Ureter (tissue), 1 donor: ENCODE data around the gene IFI27L2. TPM values are rescaled to one million over a fixed set of nuclear protein-coding genes. Genes with fewer than 3 reads are reported as not detected.

Experiments used
- DNase-seq: peaks from one replicate; pipeline ENCODE4 v3.0.0-alpha.2; 2020; ENCODE audit warnings: low spot score
- total RNA-seq: library from RNA; stranded (reverse); gene quantifications from one replicate; pipeline ENCODE4 v1.2.4, GENCODE V29; 2023
- donor health status: DM: yes; HTN: yes; CAD: no.

Gene IFI27L2
- total RNA-seq, 1 donor from 2014 or later = 29.1 TPM

DNA sequence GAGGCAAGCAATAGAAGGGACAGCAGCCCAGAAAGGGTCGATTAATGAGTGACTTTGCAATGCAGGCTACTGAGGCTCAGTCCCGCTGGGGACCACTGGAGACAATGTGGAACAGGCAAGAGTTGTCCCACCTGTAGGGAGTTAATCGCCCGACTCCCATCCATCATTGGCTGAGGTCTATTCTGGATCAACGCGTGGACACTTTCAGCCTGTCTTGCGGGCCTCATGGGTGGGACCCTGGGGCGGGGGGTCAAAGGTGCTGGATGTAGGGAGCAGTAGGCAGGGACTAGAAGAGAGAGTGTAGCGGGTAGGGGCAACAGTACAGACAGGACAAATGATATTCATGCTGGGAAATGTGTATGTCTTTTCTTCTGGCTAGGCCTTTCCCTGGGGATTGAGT lies 6.1 kb downstream of the IFI27L2 start:
- DNase-seq = peak; percentile 20

- DNase-seq = peak; percentile 31
Measured at GRCh38 chr14:94122438-94122837, 7.0 kb downstream of the IFI27L2 start.

- DNase-seq = no peak
Measured at GRCh38 chr14:94121485-94121884, 7.9 kb downstream of the IFI27L2 start.

DNA sequence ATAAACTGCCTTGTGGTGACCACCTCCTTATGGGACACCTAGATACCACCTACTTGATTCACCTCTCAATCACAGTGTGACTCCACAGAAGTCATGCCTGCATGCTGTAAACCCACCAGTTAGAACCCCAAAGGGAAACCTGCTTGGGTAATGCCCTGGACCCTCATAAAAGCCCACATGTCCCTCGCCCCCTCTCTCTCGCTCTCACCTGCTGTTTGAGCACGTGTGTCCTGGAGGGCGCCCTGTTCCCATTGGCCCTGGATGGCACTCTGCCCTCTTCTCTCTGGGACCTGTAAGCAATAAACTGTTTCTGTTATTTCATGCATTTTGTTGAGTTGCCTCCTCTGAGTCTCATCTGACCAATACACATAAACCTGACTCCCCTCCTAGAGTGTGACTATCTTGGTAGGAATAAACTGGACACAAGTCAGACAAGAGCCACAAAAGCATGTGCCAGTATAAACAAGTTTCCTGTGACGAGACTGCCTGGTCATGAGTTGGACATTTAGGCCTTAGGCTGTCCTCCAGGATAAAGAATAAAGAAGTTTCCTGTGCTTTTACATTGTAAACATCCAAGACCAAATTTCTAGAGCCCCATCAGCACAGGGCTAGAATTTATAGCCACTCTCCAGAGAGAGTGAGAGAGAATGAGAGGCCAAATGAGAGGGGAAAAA lies 8.6 kb downstream of the IFI27L2 start:
- no peak for DNase-seq

DNA sequence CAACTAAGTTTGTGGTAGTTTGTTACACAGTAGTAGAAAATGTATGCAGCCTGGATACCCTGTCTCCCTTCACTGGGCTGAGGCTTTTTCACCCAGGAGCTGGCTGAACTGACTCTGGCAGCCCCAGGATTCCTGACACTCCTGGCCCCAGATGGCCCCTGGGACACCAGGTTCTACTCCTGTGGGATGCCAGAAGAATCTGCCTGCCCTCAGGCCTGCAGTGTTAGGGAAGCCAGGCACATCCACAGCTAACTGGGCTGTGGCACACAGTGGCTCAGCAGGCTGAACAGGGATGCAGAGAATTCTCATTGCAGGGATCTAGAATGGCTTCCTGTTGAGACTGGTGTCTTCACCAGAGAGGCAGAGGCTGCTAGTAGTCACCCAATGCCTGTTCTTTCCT lies 10.3 kb downstream of the IFI27L2 start:
- DNase-seq = no peak

GRCh38 chr14:94117856-94118255 lies 11.5 kb downstream of the IFI27L2 start:
- no peak for DNase-seq

DNA sequence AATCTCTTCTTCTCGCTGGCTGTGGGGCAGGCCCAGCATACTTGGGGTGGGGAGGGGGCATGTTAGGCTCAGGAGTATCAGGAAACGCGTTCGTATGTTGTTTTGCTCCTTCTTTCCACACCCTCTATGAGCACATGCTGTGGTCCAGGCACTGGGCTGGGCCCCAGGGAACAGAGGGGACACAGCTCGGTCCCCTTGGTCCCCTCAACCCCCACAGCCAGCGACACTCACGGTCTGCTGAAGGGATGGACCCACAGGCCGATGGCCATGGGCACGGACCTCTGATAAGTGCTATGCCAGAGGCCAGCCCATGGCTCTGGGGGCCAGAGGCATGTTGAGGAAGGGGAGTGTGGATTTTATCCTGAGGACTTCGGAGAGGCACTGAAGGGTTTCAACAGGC lies 12.7 kb downstream of the IFI27L2 start:
- no peak for DNase-seq

- no peak for DNase-seq
Measured at GRCh38 chr14:94115631-94116030, 13.8 kb downstream of the IFI27L2 start.

- no peak for DNase-seq
Measured at GRCh38 chr14:94115058-94115591, 14.3 kb downstream of the IFI27L2 start.

GRCh38 chr14:94114589-94115057 lies 14.8 kb downstream of the IFI27L2 start:
- no peak for DNase-seq

DNA sequence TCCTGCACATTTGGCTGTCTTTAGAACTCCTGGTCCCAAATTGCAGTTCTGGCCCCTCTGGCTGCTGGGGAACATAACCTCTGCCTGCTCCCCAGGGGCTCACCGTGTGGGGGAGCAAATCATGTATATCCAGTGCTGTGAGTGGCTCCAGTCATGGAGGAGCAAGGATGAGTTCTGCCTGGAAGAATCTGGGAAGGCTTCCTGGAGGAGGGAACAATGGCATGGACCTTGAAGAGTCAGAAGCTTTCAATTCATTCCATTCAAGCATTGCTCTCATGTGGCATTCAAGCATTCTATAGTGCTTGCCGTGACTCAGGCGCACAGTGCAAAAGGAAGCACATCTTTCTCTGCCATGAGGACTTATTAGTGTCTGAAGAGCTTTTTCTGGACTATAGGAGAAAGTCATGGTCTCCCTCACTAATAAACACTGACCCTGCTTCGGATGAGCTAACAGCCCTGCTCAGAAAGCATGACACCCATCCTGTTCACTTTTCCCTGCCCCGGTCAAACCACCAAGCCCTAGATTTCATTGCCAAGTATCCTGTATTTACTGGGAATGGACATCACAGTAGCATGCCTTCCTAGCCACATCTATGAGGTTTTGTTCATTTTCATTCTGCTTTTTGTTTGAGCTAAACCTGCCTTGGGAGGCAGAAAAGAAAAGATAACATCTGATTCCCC lies 15.4 kb downstream of the IFI27L2 start:
- DNase-seq = no peak

GRCh38 chr14:94113490-94113889 lies 15.9 kb downstream of the IFI27L2 start:
- DNase-seq = no peak

DNA sequence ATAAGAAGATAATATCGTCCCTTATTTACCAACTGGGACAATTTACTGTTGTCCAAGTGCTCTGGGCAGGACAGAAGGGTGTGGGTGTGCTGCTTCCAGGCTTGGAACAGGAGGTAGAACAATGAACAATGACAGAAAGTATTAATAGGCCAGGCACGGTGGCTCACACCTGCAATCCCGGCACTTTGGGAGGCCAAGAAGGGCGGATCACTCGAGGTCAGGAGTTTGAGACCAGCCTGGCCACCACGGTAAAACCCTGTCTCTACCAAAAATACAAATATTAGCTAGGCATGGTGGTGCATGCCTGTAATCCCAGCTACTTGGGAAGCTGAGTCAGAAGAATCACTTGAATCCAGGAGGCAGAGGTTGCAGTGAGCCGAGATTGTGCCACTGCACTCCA lies 16.3 kb downstream of the IFI27L2 start:
- DNase-seq = no peak

DNA sequence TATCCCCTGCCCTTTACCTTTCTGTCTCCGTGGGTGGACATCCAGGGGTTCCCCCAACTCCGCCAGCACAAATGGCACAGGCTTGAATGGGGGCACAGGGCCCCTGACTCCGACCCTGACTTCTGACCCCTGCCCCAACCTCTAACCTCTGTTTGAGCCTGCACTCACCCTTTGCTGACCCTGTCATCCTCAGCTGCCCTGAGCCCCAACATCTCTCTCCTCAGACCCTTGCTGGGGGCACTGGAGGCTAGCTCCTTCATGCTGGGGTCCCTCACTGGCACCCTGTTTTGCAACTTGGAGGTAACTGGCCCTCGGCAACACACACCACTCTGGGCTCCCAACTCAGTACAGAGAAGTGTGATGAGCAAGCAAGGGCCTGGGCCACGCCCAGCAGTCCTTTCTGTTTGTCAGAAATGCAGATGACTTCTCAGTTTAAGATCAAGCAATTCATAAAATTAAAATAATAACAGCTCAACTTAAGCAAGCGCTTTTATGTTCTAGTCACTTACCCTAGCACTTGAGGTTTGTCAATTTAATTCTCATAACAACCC lies 16.8 kb downstream of the IFI27L2 start:
- peak; percentile 27 for DNase-seq

DNA sequence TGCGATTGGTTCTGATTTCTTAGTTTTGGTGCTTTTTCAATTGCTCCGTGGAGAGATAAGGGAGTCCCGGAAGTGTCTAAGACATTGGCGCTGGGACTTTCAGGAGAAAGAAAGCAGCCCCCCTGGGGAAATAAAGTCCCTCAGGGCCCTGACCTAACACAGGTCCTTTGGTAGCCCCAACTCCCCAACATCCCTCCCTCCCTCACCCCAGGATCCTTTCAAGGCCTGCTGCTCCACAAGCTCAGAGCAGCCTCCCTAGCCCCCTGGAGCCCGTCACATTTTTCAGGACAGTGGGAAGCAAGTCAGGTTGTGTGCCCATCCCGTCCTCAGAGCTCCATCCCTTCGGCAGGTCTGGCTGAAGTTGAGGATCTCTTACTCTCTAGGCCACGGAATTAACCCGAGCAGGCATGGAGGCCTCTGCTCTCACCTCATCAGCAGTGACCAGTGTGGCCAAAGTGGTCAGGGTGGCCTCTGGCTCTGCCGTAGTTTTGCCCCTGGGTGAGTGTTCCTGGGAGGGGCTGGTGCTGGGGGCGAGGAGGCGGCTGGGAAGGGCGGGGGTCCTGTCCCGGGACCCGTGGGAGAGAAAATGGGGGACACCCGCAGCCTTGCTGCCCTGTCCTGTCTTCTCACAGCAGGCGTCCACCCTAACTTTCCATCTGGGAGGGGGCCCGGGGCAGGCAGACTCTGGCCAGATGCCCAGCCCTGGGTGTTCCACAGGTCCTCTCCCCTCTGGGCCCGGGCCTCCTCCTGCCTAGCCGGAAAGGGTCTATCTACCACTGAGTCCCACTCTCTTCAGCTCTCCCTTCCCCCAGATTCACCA lies 17.9 kb downstream of the IFI27L2 start:
- no peak for DNase-seq

DNA sequence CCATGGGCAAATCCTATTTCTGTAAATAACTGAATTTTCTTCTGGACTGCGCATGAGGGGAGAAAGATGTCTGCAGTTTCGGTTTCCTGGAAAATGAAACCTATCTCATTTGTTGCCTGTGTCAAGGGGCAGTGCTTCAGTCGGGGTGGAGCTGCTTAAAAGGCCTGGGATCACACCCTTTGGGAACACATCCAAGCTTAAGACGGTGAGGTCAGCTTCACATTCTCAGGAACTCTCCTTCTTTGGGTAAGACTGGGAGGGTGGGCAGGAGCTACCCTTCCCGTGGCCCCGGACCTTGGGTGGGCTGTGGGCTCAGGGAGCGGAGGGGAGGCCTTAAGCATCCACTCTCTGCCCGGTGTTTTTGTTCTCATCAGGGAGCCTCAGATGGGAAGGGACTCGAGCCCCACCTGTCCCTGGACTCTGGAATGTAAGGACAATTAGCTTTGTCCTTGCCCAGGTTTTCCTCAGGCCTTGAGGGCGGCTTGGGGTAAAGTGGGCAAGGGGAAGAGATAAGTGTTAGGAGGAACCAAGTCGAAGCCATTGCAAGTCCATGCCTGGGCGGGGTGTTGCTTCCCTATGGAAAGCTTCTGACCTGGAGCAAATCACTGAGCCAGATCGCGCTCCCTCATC lies 18.7 kb downstream of the IFI27L2 start, which contains the start of gene IFI27:
Gene IFI27, plus strand, starts transcription at position 185 of the 630 bp plus-strand sequence.
- peak; percentile 53 for DNase-seq

DNA sequence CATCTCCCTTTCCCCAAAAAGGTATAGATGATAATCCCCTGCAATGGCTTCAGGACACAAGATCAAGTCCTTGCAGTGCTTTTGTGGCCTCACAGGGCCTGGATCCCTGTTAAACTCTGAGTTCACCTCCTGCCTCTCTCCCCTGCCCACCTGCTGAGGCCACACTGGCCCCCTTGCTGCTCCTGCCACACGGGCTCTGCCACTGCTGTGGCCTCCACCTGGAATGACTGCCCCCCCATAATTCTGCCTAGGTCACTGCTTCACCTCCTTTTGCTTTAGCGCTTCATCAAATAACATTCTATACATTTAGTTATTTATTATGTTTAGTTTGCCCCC lies 19.5 kb downstream of the IFI27L2 start:
- no peak for DNase-seq

- no peak for DNase-seq
Measured at GRCh38 chr14:94104731-94105130, 24.7 kb downstream of the IFI27L2 start.

GRCh38 chr14:94103554-94104150 lies 25.8 kb downstream of the IFI27L2 start:
- DNase-seq = no peak

DNA sequence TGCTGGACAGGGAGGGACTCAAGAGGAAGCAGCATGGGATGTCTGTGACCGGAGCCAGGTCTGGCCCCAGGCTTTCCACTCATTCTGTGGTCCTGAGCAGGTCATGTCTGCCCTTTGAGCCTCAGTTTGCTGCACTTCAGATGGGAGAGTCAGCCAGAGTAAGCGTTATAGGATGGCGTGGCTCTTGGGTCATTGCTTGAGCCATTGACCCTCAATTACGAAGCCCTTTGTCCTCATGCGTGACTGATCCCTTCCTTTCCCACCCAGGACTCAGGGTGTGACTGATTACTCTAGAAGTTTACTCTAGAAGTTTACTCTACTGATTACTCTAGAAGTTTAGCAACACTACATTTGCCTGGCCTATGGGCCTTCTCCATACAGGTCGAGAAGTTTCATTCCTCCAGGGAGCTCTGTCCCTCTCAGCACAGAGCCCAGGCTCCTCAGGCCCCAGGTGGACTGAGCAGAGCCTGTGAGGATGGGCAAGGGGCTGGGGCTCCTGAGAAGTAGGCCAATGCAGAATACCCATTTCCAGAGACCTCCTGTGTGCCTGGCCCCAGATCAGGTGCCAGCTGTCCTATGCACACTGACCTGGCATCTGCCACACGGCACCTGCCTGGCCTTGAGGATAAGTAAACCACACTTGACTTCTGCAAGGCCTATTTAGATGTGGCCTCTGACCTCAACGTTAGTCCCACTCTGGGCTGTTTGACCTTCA lies 26.5 kb downstream of the IFI27L2 start:
- no peak for DNase-seq
